Caco-2 (cell line): ENCODE data around the gene CNMD. TPM values are rescaled to one million over a fixed set of nuclear protein-coding genes. Genes with fewer than 3 reads are reported as not detected.

Experiments used
- Bru-seq: library from RNA; stranded (reverse); fragments of 400-500 nt; gene quantifications from one replicate; lab custom pipeline; 2021; lab: Mats Ljungman, UMichigan
- BruChase-seq, 2 experiments: library from RNA; stranded (reverse); fragments of 400-500 nt; gene quantifications; one replicate each; lab custom pipeline; 2021; lab: Mats Ljungman, UMichigan
- BruUV-seq: library from RNA; stranded (reverse); fragments of 400-500 nt; replicated peaks from 2 replicates; lab custom pipeline; 2021; lab: Mats Ljungman, UMichigan
- CTCF ChIA-PET: fragments of 300-600 bp; sonication (Branson Sonifier 250); formaldehyde crosslinking; loops from one replicate; lab custom pipeline; 2022; ENCODE audit warnings: antibody characterized with exemption; lab: Charles Lee
- POLR2A ChIA-PET: fragments of 300-600 bp; sonication (Branson Sonifier 250); formaldehyde crosslinking; loops from one replicate; lab custom pipeline; 2022; ENCODE audit warnings: antibody characterized with exemption; lab: Charles Lee
- DNase-seq, 2 experiments: peaks; one replicate each; pipeline versions ENCODE4 v3.0.0 to v3.0.0-alpha.2; 2020 to 2022
- H3K27me3 ChIP-seq: replicated peaks from 2 replicates; pipeline ENCODE4 v1.6.0; 2011; ENCODE audit warnings: low read length; ENCODE audit not compliant: control insufficient read depth, insufficient read depth
- H3K36me3 ChIP-seq: 2 replicates; pipeline ENCODE4 v1.5.1; 2011; ENCODE audit warnings: low read length; ENCODE audit not compliant: control insufficient read depth, insufficient read depth
- H3K4me1 ChIP-seq: fragments of 250-450 bp; sonication (Bioruptor Pico); 2 replicates; pipeline ENCODE4 v1.5.1; 2020; ENCODE audit warnings: mild to moderate bottlenecking
- H3K4me3 ChIP-seq: 2 replicates; pipeline ENCODE4 v1.5.1; 2011; ENCODE audit warnings: low read depth, mild to moderate bottlenecking, control low read depth, low read length
- H3K9me3 ChIP-seq: fragments of 250-450 bp; sonication (Bioruptor Pico); 2 replicates; pipeline ENCODE4 v1.5.1; 2020; ENCODE audit warnings: mild to moderate bottlenecking, moderate library complexity
- H3K27ac Mint-ChIP-seq: one replicate; pipeline ENCODE4 v1.8.0; 2022; ENCODE audit warnings: mixed read lengths; ENCODE audit not compliant: unreplicated experiment
- H3K27me3 Mint-ChIP-seq: one replicate; pipeline ENCODE4 v1.8.0; 2022; ENCODE audit warnings: mixed read lengths; ENCODE audit not compliant: insufficient read depth, unreplicated experiment
- H3K36me3 Mint-ChIP-seq: one replicate; pipeline ENCODE4 v1.8.0; 2022; ENCODE audit warnings: mild to moderate bottlenecking, mixed read lengths; ENCODE audit not compliant: insufficient read depth, unreplicated experiment
- H3K4me1 Mint-ChIP-seq: one replicate; pipeline ENCODE4 v1.8.0; 2022; ENCODE audit warnings: low read depth, mixed read lengths; ENCODE audit not compliant: unreplicated experiment
- H3K4me3 Mint-ChIP-seq: one replicate; pipeline ENCODE4 v1.8.0; 2022; ENCODE audit warnings: mild to moderate bottlenecking, moderate library complexity, mixed read lengths; ENCODE audit not compliant: unreplicated experiment
- H3K9me3 Mint-ChIP-seq: one replicate; pipeline ENCODE4 v1.8.0; 2022; ENCODE audit warnings: mixed read lengths; ENCODE audit not compliant: unreplicated experiment
- CTCF ChIP-seq, 2 experiments: fragments of 200-600 bp in 1 of 2; IDR thresholded peaks; 1 replicate in 1 of 2; 2 replicates in 1 of 2; pipeline versions ENCODE4 v1.5.1 to v1.8.0; 2011 to 2022; ENCODE audit warnings: antibody characterized with exemption in 1 of 2, control low read depth in 1 of 2, inconsistent platforms in 1 of 2, low read depth in 1 of 2, low read length in 1 of 2, mild to moderate bottlenecking in 1 of 2, moderate library complexity in 1 of 2; ENCODE audit not compliant: insufficient read depth in 1 of 2, severe bottlenecking in 1 of 2, unreplicated experiment in 1 of 2
- intact Hi-C: fragments of 100-400 bp; cut with micrococcal nuclease; formaldehyde crosslinking; loops from one replicate; pipeline ENCODE4 v1.10.0; 2022; ENCODE audit not compliant: unreplicated experiment
- long read RNA-seq: library from polyadenylated mRNA; stranded (forward); transcript quantifications from one replicate; pipeline ENCODE4 v2.0.0, GENCODE V29; 2022
- total RNA-seq: library from RNA; stranded (reverse); gene quantifications from 2 replicates; pipeline ENCODE4 v1.2.3, GENCODE V29; 2022

The CNMD gene
- total RNA-seq (not detected in 2 replicates), Bru-seq, nascent RNA (percentile 2 among the genes with signal in this experiment), BruChase-seq, experiment 1, labeled RNA remaining after a 2-hour chase (percentile 2 among the genes with signal in this experiment), BruChase-seq, experiment 2, labeled RNA remaining after a 6-hour chase (not detected)
- long read RNA-seq: 0 reads

GRCh38 chr13:52739468-52740071 is at the start of gene CNMD:
CNMD (minus strand) TSS chr13:52739820; CDS start chr13:52739701, 119 bp downstream.
- H3K4me3 ChIP-seq: no peak within 1 kb of the TSS
- CTCF ChIA-PET: no interaction called here
- no peak within 1 kb of the TSS for H3K4me3 Mint-ChIP-seq

GRCh38 chr13:52788011-52788410 is 48.4 kb upstream of the CNMD start:
- H3K36me3 Mint-ChIP-seq: no peaks in the 10 kb centered on the region
- no peaks in the 10 kb centered on the region for H3K9me3 Mint-ChIP-seq
- Histone ChIP-seq H3K4me1 (no peaks in the 10 kb centered on the region), H3K4me3 (no peak overlapping the region), H3K27me3 (no peaks in the 10 kb centered on the region), H3K9me3 (no peaks in the 10 kb centered on the region), H3K36me3 (no peaks in the 10 kb centered on the region)
- ChIA-PET POLR2A (no interaction called here), CTCF (no interaction called here)
- BruUV-seq: no TSS peak
- DNase-seq: no peak
- peaks cover 17% of the 10 kb centered on the region for H3K27me3 Mint-ChIP-seq
- no peak overlapping the region for H3K4me3 Mint-ChIP-seq
- no peak for TF ChIP-seq CTCF (IDR thresholded peaks at IDR 0.05; ENCODE audit: insufficient read depth in 1 of 2, low read depth in 1 of 2, low read length in 1 of 2, severe bottlenecking in 1 of 2, unreplicated experiment in 1 of 2)
- intact Hi-C loops: no loop called here
- no peak overlapping the region for H3K27ac Mint-ChIP-seq
- H3K4me1 Mint-ChIP-seq: no peaks in the 10 kb centered on the region

More at GRCh38 chr13:52739468-52740071, at the start of gene CNMD:
- no peaks in the 10 kb centered on the region for H3K9me3 Mint-ChIP-seq
- H3K27ac Mint-ChIP-seq: no peak within 1 kb of the TSS
- no peaks in the 10 kb centered on the region for H3K9me3 ChIP-seq
- H3K27me3 Mint-ChIP-seq: peaks cover 23% of the 10 kb centered on the region
- no peaks in the 10 kb centered on the region for H3K4me1 ChIP-seq
- peaks cover 5% of the 10 kb centered on the region for H3K36me3 Mint-ChIP-seq
- no peaks in the 10 kb centered on the region for H3K36me3 ChIP-seq
- no peak for TF ChIP-seq CTCF (IDR thresholded peaks at IDR 0.05; ENCODE audit: insufficient read depth in 1 of 2, low read depth in 1 of 2, low read length in 1 of 2, severe bottlenecking in 1 of 2, unreplicated experiment in 1 of 2)
- POLR2A ChIA-PET: no interaction called here
- DNase-seq: no peak
- intact Hi-C loops: no loop called here
- BruUV-seq: no TSS peak
- H3K4me1 Mint-ChIP-seq: no peaks in the 10 kb centered on the region
- no peaks in the 10 kb centered on the region for H3K27me3 ChIP-seq

GRCh38 chr13:52787235-52787634 is 47.6 kb upstream of the CNMD start:
- DNase-seq: no peak
- Histone ChIP-seq H3K4me3 (no peak overlapping the region), H3K27me3 (no peaks in the 10 kb centered on the region), H3K36me3 (no peaks in the 10 kb centered on the region), H3K9me3 (no peaks in the 10 kb centered on the region), H3K4me1 (no peaks in the 10 kb centered on the region)
- ChIA-PET POLR2A (no interaction called here), CTCF (no interaction called here)
- H3K4me1 Mint-ChIP-seq: no peaks in the 10 kb centered on the region
- H3K27me3 Mint-ChIP-seq: peaks cover 16% of the 10 kb centered on the region
- H3K36me3 Mint-ChIP-seq: no peaks in the 10 kb centered on the region
- BruUV-seq: no TSS peak
- intact Hi-C loops: no loop called here
- TF ChIP-seq CTCF (IDR thresholded peaks at IDR 0.05; ENCODE audit: insufficient read depth in 1 of 2, low read depth in 1 of 2, low read length in 1 of 2, severe bottlenecking in 1 of 2, unreplicated experiment in 1 of 2): no peak
- H3K27ac Mint-ChIP-seq: no peak overlapping the region
- H3K9me3 Mint-ChIP-seq: no peaks in the 10 kb centered on the region
- no peak overlapping the region for H3K4me3 Mint-ChIP-seq
